Vagina (tissue), 2 donors: ENCODE measurements around the gene N4BP2L2.

Source experiments
- POLR2A ChIP-seq, 2 donors: fragments of 450-650 bp; IDR thresholded peaks; one replicate each; pipeline ENCODE4 v1.6.1; 2017; ENCODE audit warnings: antibody characterized with exemption in 2 of 2, mild to moderate bottlenecking in 2 of 2, moderate library complexity in 2 of 2
- TF ChIP-seq, protein P1 (sequence below), 3 experiments: fragments of 450-650 bp in 2 of 3; fragments of 200-600 bp in 1 of 3; sonication (generic) in 1 of 3; IDR thresholded peaks; one replicate each; pipeline ENCODE4 v1.5.1; 2017 to 2019; ENCODE audit warnings: antibody characterized with exemption in 3 of 3, mild to moderate bottlenecking in 2 of 3, moderate library complexity in 2 of 3

DNA sequence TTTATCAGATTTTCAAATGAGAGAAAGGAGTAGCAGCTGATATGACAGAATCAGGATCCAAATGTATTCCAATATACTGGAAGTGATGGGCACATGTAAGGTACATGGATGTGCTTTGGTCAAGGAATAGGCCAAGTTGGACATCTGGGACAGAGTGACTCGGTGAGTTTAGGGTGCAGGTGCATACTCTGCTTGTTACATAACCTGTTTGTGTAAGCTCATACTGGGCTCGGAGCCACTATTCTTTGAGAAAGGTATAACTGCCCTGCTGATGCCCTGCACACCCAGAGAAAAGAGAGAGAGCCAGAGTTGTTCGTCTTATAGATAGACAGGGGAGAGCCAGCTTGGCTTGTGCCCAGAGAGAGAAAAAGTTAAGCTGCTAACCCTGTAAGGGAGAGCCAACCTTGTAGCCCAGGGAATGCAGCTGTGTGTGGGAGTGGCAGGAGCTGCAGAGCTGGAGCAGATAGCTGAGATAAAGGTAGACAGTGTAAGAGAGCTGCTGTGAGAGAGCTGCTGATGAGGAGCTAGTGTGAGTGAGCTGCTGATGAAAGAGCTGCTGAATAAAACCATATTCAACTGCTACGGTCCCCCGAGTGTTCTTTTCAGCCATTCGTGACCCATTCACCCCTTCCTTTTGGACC is 70.0 kb downstream of the N4BP2L2 start:
- no peak for TF ChIP-seq POLR2A (IDR thresholded peaks at IDR 0.05)
- TF ChIP-seq, protein P1, sequence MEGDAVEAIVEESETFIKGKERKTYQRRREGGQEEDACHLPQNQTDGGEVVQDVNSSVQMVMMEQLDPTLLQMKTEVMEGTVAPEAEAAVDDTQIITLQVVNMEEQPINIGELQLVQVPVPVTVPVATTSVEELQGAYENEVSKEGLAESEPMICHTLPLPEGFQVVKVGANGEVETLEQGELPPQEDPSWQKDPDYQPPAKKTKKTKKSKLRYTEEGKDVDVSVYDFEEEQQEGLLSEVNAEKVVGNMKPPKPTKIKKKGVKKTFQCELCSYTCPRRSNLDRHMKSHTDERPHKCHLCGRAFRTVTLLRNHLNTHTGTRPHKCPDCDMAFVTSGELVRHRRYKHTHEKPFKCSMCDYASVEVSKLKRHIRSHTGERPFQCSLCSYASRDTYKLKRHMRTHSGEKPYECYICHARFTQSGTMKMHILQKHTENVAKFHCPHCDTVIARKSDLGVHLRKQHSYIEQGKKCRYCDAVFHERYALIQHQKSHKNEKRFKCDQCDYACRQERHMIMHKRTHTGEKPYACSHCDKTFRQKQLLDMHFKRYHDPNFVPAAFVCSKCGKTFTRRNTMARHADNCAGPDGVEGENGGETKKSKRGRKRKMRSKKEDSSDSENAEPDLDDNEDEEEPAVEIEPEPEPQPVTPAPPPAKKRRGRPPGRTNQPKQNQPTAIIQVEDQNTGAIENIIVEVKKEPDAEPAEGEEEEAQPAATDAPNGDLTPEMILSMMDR (IDR thresholded peaks at IDR 0.05) = no peak
